ENCODE data around the gene CDH18. TPM values are rescaled to one million over a fixed set of nuclear protein-coding genes. Genes with fewer than 3 reads are reported as not detected.

Gene CDH18
- total RNA-seq, 1 experiment from 2014 or later: 0.15 TPM

- Histone ChIP-seq H3K27me3 (ENCODE audit: low read length) (no peaks in the 10 kb centered on the region), H3K9me2 (replicated peaks; ENCODE audit: low read length) (no peaks in the 10 kb centered on the region), H3K4me3 (ENCODE audit: low read length) (no peak overlapping the region), H3K27ac (ENCODE audit: low read length) (no peak overlapping the region), H3K4me1 (ENCODE audit: insufficient read depth, low read length) (no peaks in the 10 kb centered on the region), H3K4me2 (ENCODE audit: low read length) (no peak overlapping the region), H3K36me3 (ENCODE audit: low read depth, low read length) (no peaks in the 10 kb centered on the region), H3F3A (ENCODE audit: low read length, unreplicated experiment) (no peaks in the 10 kb centered on the region), H3K9me3 (ENCODE audit: low read length) (no peaks in the 10 kb centered on the region), H3K9ac (ENCODE audit: low read length) (no peak overlapping the region), H3K79me2 (ENCODE audit: low read length) (no peaks in the 10 kb centered on the region), H2AFZ (ENCODE audit: low read length) (no peak overlapping the region), H4K20me1 (ENCODE audit: low read length) (no peaks in the 10 kb centered on the region)
- TF ChIP-seq EZH2phosphoT487 (IDR thresholded peaks at IDR 0.05; ENCODE audit: borderline replicate concordance, low read length): no peak
- TF ChIP-seq EZH2 (IDR thresholded peaks at IDR 0.05; ENCODE audit: low read length, unreplicated experiment): no peak
- TF ChIP-seq CTCF (conservative IDR thresholded peaks at IDR 0.05; ENCODE audit: low read depth, low read length): no peak
- BruUV-seq (replicated peaks): no TSS peak
- POLR2A ChIA-PET (ENCODE audit: unreplicated experiment): no interaction called here
- DNase-seq (no peak), ATAC-seq (no peak)
- CTCF ChIA-PET: no interaction called here
- intact Hi-C loops (cut with micrococcal nuclease): loop anchor here (10.0 kb wide), 1 partner anchor 1216 kb away; no protein-coding TSS in a partner anchor
Measured at GRCh38 chr5:19960451-19960850, 27.5 kb downstream of the CDH18 start.

- no peak for DNase-seq
- no peaks in the 10 kb centered on the region for H3K9me3 ChIP-seq (ENCODE audit: low read length)
- ChIA-PET CTCF (no interaction called here), POLR2A (ENCODE audit: unreplicated experiment) (no interaction called here)
- no peak overlapping the region for H2AFZ ChIP-seq (ENCODE audit: low read length)
- H4K20me1 ChIP-seq (ENCODE audit: low read length): no peaks in the 10 kb centered on the region
- H3K36me3 ChIP-seq (ENCODE audit: low read depth, low read length): no peaks in the 10 kb centered on the region
- no peak for ATAC-seq
- H3F3A ChIP-seq (ENCODE audit: low read length, unreplicated experiment): no peaks in the 10 kb centered on the region
- no peak overlapping the region for H3K4me3 ChIP-seq (ENCODE audit: low read length)
- H3K27me3 ChIP-seq (ENCODE audit: low read length): no peaks in the 10 kb centered on the region
- no peaks in the 10 kb centered on the region for H3K9me2 ChIP-seq (replicated peaks; ENCODE audit: low read length)
- H3K79me2 ChIP-seq (ENCODE audit: low read length): no peaks in the 10 kb centered on the region
- BruUV-seq (replicated peaks): no TSS peak
- H3K9ac ChIP-seq (ENCODE audit: low read length): no peak overlapping the region
- H3K27ac ChIP-seq (ENCODE audit: low read length): no peak overlapping the region
- intact Hi-C loops (cut with micrococcal nuclease): loop anchor here (10.0 kb wide), 1 partner anchor 1215 kb away; no protein-coding TSS in a partner anchor
- no peaks in the 10 kb centered on the region for H3K4me1 ChIP-seq (ENCODE audit: insufficient read depth, low read length)
- H3K4me2 ChIP-seq (ENCODE audit: low read length): no peak overlapping the region
- no peak for TF ChIP-seq EZH2phosphoT487 (IDR thresholded peaks at IDR 0.05; ENCODE audit: borderline replicate concordance, low read length)
Measured at GRCh38 chr5:19959830-19960384, 28.1 kb downstream of the CDH18 start.

GRCh38 chr5:19950897-19951296 is 37.1 kb downstream of the CDH18 start:
- Histone ChIP-seq H3K27me3 (ENCODE audit: low read length) (no peaks in the 10 kb centered on the region), H3K27ac (ENCODE audit: low read length) (no peak overlapping the region), H4K20me1 (ENCODE audit: low read length) (no peaks in the 10 kb centered on the region), H3K36me3 (ENCODE audit: low read depth, low read length) (no peaks in the 10 kb centered on the region), H3K9ac (ENCODE audit: low read length) (no peak overlapping the region), H3K4me3 (ENCODE audit: low read length) (no peak overlapping the region), H3K4me2 (ENCODE audit: low read length) (no peak overlapping the region), H3K9me3 (ENCODE audit: low read length) (no peaks in the 10 kb centered on the region), H3K9me2 (replicated peaks; ENCODE audit: low read length) (no peaks in the 10 kb centered on the region), H2AFZ (ENCODE audit: low read length) (no peak overlapping the region), H3K4me1 (ENCODE audit: insufficient read depth, low read length) (no peaks in the 10 kb centered on the region), H3K79me2 (ENCODE audit: low read length) (no peaks in the 10 kb centered on the region), H3F3A (ENCODE audit: low read length, unreplicated experiment) (no peaks in the 10 kb centered on the region)
- POLR2A ChIA-PET (ENCODE audit: unreplicated experiment): no interaction called here
- TF ChIP-seq CTCF (conservative IDR thresholded peaks at IDR 0.05; ENCODE audit: low read depth, low read length) (no peak), EZH2 (IDR thresholded peaks at IDR 0.05; ENCODE audit: low read length, unreplicated experiment) (no peak), EZH2phosphoT487 (IDR thresholded peaks at IDR 0.05; ENCODE audit: borderline replicate concordance, low read length) (no peak)
- intact Hi-C loops (cut with micrococcal nuclease): no loop called here
- CTCF ChIA-PET: no interaction called here
- no peak for ATAC-seq
- DNase-seq: no peak
- no TSS peak for BruUV-seq (replicated peaks)
